DND-41 (cell line): ENCODE results near the gene IQSEC1.

Experiments
- ATAC-seq: fragments of 200-7000 bp; cut with Tn5 transposase; 3 replicates; pipeline ENCODE4 v1.9.1; 2021; ENCODE audit warnings: low read depth; ENCODE audit not compliant: insufficient read depth
- DNase-seq: peaks from one replicate; pipeline ENCODE4 v3.0.0-alpha.2; 2020
- H2AFZ ChIP-seq: 2 replicates; pipeline ENCODE4 v1.6.0; 2012; ENCODE audit warnings: low read depth, low read length
- H3K27ac ChIP-seq: 2 replicates; pipeline ENCODE4 v1.5.1; 2012; ENCODE audit warnings: low read length, inconsistent platforms
- H3K27me3 ChIP-seq: fragments of 200-600 bp; sonication (generic); 2 replicates; pipeline ENCODE4 v1.6.0; 2012; ENCODE audit warnings: low read length, mild to moderate bottlenecking, inconsistent platforms; ENCODE audit not compliant: insufficient read depth, poor library complexity
- H3K36me3 ChIP-seq: 2 replicates; pipeline ENCODE4 v1.5.1; 2012; ENCODE audit warnings: low read length, inconsistent platforms; ENCODE audit not compliant: insufficient read depth
- H3K4me1 ChIP-seq: 2 replicates; pipeline ENCODE4 v1.5.1; 2012; ENCODE audit warnings: mild to moderate bottlenecking, low read length; ENCODE audit not compliant: insufficient read depth
- H3K4me2 ChIP-seq: 2 replicates; pipeline ENCODE4 v1.6.0; 2012; ENCODE audit warnings: mild to moderate bottlenecking, moderate library complexity, low read length, inconsistent platforms; ENCODE audit not compliant: insufficient read depth
- H3K4me3 ChIP-seq, 2 experiments: fragments of 200-600 bp in 1 of 2; shearing (Covaris generic) in 1 of 2; 2 replicates each; pipeline ENCODE4 v1.5.1; 2012 to 2016; ENCODE audit warnings: inconsistent platforms in 2 of 2, low read length in 2 of 2, mild to moderate bottlenecking in 2 of 2, low read depth in 1 of 2, moderate library complexity in 1 of 2
- H3K79me2 ChIP-seq: 2 replicates; pipeline ENCODE4 v1.6.0; 2012; ENCODE audit warnings: low read length, inconsistent platforms; ENCODE audit not compliant: insufficient read depth
- H3K9ac ChIP-seq: 2 replicates; pipeline ENCODE4 v1.6.0; 2012; ENCODE audit warnings: low read depth, mild to moderate bottlenecking, inconsistent platforms, low read length, moderate library complexity
- H3K9me3 ChIP-seq: 2 replicates; pipeline ENCODE4 v1.5.1; 2012; ENCODE audit warnings: low read length, moderate library complexity, mild to moderate bottlenecking, inconsistent platforms; ENCODE audit not compliant: insufficient read depth, severe bottlenecking
- H4K20me1 ChIP-seq: 2 replicates; pipeline ENCODE4 v1.6.0; 2012; ENCODE audit warnings: low read length; ENCODE audit not compliant: insufficient read depth
- EZH2 ChIP-seq: IDR thresholded peaks from 3 replicates; pipeline ENCODE4 v1.6.1; 2012; ENCODE audit warnings: borderline replicate concordance, low read depth, mild to moderate bottlenecking, moderate library complexity, low read length, inconsistent platforms; ENCODE audit not compliant: severe bottlenecking
- TF ChIP-seq, protein P1 (sequence below): IDR thresholded peaks from 2 replicates; pipeline ENCODE4 v1.5.1; 2012; ENCODE audit warnings: borderline replicate concordance, low read length, moderate library complexity, mild to moderate bottlenecking; ENCODE audit not compliant: poor library complexity, severe bottlenecking; ENCODE audit errors: extremely low read depth

The IQSEC1 gene

GRCh38 chr3:13120928-13121552, 47.8 kb upstream of the IQSEC1 start:
- H3K36me3 ChIP-seq: no peaks in the 10 kb centered on the region
- no peak overlapping the region for H3K9ac ChIP-seq
- H3K4me2 ChIP-seq: no peak overlapping the region
- H3K27me3 ChIP-seq: peaks cover 2% of the 10 kb centered on the region
- H3K79me2 ChIP-seq: no peaks in the 10 kb centered on the region
- peaks cover 6% of the 10 kb centered on the region; the same call in 1 of the 2 replicates for H4K20me1 ChIP-seq
- no peak overlapping the region for H3K27ac ChIP-seq
- DNase-seq (no peak), ATAC-seq (no peak)
- TF ChIP-seq EZH2: no peak
- TF ChIP-seq, protein P1, sequence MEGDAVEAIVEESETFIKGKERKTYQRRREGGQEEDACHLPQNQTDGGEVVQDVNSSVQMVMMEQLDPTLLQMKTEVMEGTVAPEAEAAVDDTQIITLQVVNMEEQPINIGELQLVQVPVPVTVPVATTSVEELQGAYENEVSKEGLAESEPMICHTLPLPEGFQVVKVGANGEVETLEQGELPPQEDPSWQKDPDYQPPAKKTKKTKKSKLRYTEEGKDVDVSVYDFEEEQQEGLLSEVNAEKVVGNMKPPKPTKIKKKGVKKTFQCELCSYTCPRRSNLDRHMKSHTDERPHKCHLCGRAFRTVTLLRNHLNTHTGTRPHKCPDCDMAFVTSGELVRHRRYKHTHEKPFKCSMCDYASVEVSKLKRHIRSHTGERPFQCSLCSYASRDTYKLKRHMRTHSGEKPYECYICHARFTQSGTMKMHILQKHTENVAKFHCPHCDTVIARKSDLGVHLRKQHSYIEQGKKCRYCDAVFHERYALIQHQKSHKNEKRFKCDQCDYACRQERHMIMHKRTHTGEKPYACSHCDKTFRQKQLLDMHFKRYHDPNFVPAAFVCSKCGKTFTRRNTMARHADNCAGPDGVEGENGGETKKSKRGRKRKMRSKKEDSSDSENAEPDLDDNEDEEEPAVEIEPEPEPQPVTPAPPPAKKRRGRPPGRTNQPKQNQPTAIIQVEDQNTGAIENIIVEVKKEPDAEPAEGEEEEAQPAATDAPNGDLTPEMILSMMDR: no peak
- H3K4me3 ChIP-seq: no peak overlapping the region
- no peak overlapping the region for H2AFZ ChIP-seq
- no peaks in the 10 kb centered on the region for H3K9me3 ChIP-seq
- H3K4me1 ChIP-seq: no peaks in the 10 kb centered on the region

DNA sequence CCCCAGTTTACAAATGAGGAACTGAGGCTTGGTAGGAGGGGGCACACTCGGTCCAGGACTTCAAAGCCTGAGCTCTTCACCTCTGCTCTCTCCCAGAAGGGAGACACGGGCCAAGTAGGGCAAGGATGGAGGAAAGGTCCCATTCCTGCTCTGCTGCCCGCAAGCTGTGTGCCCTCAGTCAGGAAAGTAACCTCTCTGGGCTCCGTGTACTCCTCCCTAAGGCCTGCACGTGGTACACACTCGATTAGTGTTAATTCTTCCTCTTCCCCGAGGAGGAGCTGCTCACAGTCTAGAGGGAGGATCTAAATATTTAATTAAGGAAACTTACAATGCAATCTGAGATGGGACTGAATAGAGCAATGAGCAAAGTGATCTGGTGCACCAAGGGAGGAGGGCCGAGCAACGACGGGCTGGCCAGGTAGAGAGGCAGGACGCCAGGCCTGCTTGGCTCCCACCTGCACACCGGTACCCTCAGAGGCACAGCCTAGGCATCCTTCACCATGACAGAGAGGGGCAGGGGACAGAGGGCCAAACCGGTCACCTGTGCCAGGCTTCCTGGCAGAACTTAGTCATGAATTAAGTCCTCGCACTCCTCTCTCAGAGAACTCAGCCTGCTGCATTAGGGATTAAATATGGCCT, 47.2 kb upstream of the IQSEC1 start:
- H3K4me1 ChIP-seq: no peaks in the 10 kb centered on the region
- TF ChIP-seq, protein P1: no peak
- no peak for DNase-seq
- H3K36me3 ChIP-seq: no peaks in the 10 kb centered on the region
- H2AFZ ChIP-seq: no peak overlapping the region
- no peaks in the 10 kb centered on the region for H3K79me2 ChIP-seq
- H3K4me2 ChIP-seq: no peak overlapping the region
- no peaks in the 10 kb centered on the region for H3K9me3 ChIP-seq
- H3K9ac ChIP-seq: no peak overlapping the region
- no peak overlapping the region for H3K4me3 ChIP-seq
- peaks cover 6% of the 10 kb centered on the region; the same call in 1 of the 2 replicates for H4K20me1 ChIP-seq
- ATAC-seq: no peak
- H3K27ac ChIP-seq: no peak overlapping the region
- H3K27me3 ChIP-seq: peaks cover 2% of the 10 kb centered on the region

DNA sequence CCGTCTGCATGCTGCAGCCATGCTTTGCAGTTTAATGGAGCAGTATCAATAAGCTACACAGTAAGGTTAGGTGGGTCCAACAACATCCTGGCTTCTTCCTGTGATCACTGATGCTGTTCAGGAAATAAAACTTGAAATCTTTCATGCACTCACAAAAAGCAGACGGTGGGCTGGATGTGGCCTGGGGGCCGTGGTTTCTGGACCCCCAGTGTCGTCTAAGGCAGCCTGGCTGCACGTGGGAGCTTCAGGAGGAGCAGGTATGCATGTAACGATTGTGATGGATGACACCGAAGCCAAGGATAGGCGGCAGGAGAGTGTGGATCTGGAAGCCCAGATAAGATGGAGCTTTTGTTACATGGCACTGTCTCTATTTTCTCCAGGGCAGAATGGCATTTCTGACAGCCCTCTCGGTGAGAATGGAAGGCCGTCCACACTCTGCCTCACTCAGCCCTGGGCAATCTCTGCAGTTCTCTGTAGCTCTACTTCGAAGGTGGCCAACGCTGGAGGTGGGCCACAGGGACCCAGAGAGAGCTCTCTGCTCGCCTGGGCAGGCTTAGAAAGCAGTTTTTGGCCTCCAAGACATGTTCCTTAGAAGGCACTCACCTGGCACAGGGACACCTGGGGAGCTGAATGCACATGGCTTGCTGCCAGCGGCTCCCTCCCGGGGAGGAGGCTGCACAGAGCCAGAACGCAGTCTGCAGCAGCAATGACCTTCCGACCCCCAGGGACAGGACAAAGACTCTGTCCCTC, 46.4 kb upstream of the IQSEC1 start:
- Histone ChIP-seq H2AFZ (no peak overlapping the region), H3K27ac (no peak overlapping the region), H3K9ac (no peak overlapping the region), H3K79me2 (no peaks in the 10 kb centered on the region), H3K9me3 (no peaks in the 10 kb centered on the region), H4K20me1 (peaks cover 6% of the 10 kb centered on the region; the same call in 1 of the 2 replicates), H3K4me3 (no peak overlapping the region), H3K27me3 (peaks cover 2% of the 10 kb centered on the region), H3K4me2 (no peak overlapping the region), H3K36me3 (no peaks in the 10 kb centered on the region), H3K4me1 (no peaks in the 10 kb centered on the region)
- TF ChIP-seq EZH2: no peak
- TF ChIP-seq, protein P1: no peak
- no peak for DNase-seq
- ATAC-seq: no peak
